Non-pigmented ciliary epithelial cell (primary cell): ENCODE data around the gene EGR2.
"Not testable (repeated sequence)": the region's sequence is repeated elsewhere in the genome, so short reads cannot be mapped to it uniquely, and the experiment has no call there.

ENCODE experiments used
- DNase-seq: peaks from one replicate; pipeline ENCODE4 v3.0.0-alpha.2; 2010; ENCODE audit warnings: low read depth

Gene EGR2

GRCh38 chr10:62792261-62792660 lies 23.9 kb downstream of the EGR2 start:
- no peak for DNase-seq

- no peak for DNase-seq
Observed at GRCh38 chr10:62790571-62790970, 25.6 kb downstream of the EGR2 start.

GRCh38 chr10:62790019-62790555 lies 26.1 kb downstream of the EGR2 start:
- DNase-seq = no peak

- DNase-seq = no peak
Observed at GRCh38 chr10:62788861-62789467, 27.2 kb downstream of the EGR2 start.

GRCh38 chr10:62788285-62788684 lies 27.9 kb downstream of the EGR2 start:
- DNase-seq = not testable (repeated sequence)

GRCh38 chr10:62784537-62784936 lies 31.6 kb downstream of the EGR2 start:
- not testable (repeated sequence) for DNase-seq

- no peak for DNase-seq
Observed at GRCh38 chr10:62779487-62780248, 36.5 kb downstream of the EGR2 start.

GRCh38 chr10:62778125-62778524 lies 38.0 kb downstream of the EGR2 start:
- no peak for DNase-seq

GRCh38 chr10:62772186-62772974 lies 43.8 kb downstream of the EGR2 start:
- DNase-seq = no peak

- no peak for DNase-seq
Observed at GRCh38 chr10:62769574-62770242, 46.5 kb downstream of the EGR2 start.

GRCh38 chr10:62766386-62766785 lies 49.8 kb downstream of the EGR2 start:
- no peak for DNase-seq

- DNase-seq = no peak
Observed at GRCh38 chr10:62765726-62766125, 50.4 kb downstream of the EGR2 start.

GRCh38 chr10:62764011-62764410 lies 52.2 kb downstream of the EGR2 start:
- DNase-seq = no peak

- DNase-seq = no peak
Observed at GRCh38 chr10:62763155-62763554, 53.0 kb downstream of the EGR2 start.
